GM21825 (cell line): ENCODE measurements around the gene S100PBP.

ENCODE experiments used
- ATAC-seq: cut with Tn5 transposase; IDR thresholded peaks from one replicate; pipeline ENCODE4 v1.9.1; 2021; ENCODE audit warnings: mild to moderate bottlenecking, moderate library complexity; ENCODE audit not compliant: unreplicated experiment

Gene S100PBP

DNA sequence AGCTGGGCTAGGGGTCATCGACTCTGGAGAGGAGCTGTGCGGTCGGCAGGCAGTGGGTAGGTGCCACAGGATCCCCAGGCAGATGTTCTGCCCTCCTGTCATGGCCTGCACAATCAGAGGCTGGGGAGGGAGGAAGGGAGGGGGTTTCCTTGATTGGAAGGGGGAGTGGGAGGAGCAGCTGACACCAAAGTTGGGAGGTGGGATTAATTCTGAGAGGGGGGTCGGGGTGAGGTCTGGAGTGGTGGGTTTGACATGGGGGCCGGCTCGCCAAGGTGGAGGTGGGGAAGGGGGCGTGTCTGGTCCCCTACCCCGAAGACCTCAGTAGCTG is 68.2 kb downstream of the S100PBP start:
- ATAC-seq: no peak

DNA sequence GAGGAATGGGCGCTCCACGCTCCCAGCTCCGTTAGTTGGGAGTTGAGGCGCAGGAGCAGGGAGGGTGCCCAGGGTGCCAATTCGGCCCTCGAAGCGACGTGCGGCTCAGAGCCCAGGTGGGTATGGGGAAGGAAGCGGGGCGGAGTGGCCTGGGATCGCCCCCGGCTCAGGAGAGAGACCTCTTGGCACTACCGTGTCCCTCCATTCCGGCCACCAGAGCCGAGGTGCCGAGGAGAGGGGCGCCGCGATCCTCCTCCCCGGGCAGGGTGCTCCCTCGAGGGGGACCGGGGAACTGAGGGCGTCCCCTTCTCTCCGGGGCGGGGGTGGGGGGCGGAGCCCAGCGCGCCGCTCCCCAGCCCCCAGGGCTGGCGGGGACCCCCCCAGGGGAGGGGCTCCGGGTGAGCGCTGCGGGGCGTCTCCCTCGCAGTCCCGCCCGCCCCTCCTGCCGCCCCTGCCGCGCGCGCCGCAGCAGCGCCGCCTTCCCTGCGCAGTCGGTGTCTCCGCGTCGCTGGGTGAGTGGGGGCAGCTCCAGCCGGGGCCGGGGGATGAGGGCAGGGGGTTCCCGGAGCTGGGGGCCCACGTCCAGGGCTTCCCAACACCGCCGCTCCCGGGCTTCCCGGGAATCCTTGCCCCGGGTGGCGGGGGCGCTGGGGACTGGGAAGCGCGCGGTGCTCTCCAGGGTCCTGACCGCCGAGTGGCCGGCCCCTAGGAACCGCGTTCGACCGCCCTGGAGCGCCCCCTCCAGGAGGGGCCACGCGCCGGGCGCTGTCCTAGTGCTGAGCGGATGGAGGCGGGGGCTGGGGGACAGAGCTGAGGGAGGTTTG is 68.8 kb downstream of the S100PBP start, which contains the start of gene HPCA:
HPCA (plus strand) TSS at position 488 of the 824 bp plus-strand sequence. CDS start 2,408 bp downstream, outside the sequence.
- ATAC-seq: no peak

DNA sequence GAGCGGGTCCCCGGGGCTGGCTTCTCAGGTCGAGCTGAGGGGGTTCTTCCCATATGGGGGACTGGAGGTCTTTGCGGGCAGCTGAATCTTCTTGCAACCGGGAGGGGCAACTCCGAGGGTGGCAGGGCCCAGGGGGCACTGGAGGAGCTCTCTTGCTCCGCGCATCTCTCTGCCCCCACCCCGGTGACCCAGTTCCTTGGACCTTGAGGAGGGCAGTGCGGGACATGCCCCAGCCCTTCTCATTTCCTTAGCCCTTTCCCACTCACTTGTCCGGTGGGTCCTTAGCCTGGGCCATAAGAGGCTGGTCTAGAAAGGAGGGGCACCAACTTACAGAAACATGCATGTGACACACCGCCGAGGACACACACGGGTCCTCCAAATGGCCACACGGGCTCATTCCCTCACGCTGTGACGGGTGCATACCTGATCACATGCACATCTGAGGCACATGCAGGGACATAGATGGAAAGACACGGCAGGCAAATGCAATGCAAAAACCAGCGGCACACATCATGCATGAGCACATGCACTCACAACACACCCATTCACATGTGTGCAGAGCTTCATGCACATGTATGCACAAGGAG is 69.5 kb downstream of the S100PBP start:
- ATAC-seq: no peak

DNA sequence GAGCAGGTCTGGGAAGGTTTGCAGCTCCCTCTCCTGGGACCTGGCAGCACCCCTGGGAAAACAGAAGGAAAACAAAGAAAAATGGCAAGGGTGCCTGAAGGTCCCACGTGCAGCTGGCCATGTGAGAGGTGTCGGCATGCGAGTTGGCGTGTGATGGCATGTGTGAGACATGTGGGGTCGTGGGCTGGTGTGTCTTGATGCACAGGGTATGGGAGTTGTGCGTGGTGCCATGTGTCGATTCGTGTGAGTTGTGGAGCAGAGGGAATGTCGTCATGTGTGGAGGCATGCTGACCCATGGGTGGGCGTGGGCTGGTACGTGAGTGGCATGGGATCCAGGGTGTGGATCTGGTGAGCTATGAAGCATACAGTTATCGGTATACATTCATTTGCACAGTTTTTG is 70.2 kb downstream of the S100PBP start:
- no peak for ATAC-seq

DNA sequence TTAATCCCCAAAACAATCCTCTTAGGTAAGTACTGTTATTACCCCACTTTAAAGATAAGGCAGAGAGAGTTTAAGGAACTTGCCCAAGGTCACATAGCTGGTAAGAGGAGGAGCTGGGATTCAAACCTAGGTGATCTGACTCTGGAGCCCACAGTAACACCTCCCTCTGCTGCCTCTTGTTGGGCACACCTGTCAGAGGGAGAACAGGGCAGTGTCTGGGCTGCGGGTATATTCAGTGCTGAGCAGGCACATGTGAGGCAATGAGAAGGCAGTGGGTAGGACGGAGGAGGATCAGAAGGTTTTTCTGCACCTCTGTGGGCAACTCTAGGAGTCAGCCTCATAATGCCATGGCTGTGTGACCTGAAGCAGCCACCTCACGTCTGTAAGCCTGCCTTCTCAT is 70.7 kb downstream of the S100PBP start:
- ATAC-seq: no peak

DNA sequence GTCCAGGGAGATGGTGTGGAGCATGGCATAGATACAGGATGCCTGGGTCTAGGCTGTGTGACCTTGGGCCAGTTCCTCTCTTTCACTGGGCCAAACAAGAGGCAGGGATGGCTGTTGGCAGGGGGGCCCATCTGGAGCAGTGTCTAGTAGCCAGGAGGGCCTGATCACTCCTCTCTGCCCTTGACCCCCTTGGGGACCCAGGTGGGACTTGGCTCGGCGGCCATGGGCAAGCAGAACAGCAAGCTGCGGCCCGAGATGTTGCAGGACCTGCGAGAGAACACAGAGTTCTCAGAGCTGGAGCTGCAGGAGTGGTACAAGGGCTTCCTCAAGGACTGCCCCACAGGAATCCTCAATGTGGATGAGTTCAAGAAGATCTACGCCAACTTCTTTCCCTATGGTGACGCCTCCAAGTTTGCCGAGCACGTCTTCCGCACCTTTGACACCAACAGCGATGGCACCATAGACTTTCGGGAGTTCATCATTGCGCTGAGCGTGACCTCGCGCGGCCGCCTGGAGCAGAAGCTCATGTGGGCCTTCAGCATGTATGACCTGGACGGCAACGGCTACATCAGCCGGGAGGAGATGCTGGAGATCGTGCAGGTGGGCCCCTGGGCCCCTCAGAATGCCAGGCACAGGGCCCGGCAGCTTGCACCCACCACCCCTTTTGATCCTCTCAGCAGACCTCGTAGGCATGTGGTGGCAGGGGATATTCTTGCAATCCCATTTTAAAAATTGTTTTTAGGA is 71.4 kb downstream of the S100PBP start:
- no peak for ATAC-seq

DNA sequence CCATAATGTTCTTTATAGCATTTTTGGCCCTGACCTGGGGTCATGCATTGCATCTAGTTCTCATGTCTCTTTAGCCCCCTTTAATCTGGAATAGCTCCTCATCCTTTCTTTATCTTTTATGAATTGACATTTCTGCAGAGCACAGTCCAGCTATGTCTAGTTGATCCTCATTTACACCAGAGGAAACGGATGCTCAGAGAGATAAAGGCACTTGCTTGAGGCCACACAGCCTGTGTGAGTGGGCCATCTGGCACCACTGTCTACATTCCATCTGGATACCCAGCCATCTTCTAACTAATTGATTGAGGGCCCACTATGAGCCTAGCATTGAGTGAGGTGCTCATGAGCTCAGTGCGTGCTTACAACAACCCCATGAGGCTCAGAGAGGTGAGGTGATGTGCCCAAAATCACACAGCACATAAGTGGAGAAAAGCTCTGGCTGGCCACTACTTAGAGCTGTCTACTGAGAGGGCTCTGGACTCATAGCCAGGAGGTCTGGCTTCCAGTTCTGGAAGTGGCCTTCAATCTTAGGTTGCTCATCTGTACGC is 72.4 kb downstream of the S100PBP start:
- ATAC-seq: no peak

DNA sequence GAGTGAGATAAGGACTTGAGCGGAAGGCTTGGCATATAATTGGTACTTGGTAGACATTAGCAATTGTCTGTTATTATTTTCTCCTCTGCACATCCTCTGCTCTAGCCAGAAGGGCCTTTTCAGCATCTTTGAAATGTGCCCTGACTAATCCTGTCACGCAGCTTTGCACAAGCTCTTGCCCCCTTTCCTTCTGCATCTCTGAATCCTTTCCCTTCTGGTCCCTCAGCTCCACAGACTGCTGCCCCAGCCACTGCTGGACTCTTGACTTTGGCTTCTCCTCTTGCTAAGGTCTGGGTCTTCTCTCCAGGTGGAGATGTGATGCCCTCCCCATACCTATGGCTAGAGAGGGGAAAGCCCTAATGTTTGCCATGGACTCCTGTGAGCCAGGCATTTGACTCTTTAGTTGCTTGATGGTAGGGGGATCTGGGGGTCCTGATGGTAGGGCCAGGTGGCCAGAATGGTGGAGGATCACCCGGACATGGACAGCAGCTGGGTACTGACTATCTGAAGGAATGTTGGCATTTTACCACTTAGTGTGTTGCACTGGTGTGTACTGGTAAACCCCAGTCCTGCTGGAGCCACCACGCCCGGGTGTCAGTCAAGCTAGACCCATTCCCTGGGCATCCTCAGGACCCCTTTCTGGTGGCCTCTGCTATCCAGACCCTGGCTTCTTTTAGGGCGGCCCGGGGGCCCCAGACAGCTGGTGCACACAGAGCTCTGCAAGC is 73.2 kb downstream of the S100PBP start:
- no peak for ATAC-seq

DNA sequence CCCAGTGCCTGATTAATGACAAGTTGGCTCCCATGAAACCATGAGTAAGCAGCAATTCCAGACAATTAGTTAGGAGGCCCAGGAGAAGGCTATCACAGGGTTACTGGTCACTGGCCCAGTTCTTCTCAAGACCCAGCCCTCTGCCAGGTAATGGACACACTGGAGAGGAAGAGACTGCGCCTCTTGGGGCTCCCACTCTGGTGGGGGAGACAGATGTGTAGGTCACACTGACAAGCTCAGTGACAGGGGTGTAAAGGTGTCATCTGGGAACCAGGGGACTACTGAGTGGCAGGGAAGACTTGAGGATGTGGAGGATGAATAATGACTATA is 73.8 kb downstream of the S100PBP start:
- no peak for ATAC-seq

DNA sequence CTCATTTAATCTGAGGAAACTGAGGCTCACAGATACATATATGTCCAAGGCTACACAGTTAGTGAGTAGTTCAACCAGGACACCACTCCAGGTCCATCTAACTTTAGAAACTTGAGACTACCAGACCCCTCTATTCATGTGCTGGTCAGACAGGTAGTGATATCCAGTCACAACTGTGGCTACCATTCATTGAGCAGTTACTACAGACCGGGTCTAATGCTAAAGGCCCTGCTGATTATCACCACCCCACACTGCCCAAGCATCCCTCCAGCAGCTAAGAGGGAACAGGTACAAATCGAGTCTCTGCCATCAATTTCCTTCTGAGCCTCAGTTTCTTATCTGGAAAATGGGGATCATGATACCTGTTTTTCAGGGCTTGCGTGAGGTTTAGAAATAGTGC is 74.2 kb downstream of the S100PBP start:
- ATAC-seq: no peak

DNA sequence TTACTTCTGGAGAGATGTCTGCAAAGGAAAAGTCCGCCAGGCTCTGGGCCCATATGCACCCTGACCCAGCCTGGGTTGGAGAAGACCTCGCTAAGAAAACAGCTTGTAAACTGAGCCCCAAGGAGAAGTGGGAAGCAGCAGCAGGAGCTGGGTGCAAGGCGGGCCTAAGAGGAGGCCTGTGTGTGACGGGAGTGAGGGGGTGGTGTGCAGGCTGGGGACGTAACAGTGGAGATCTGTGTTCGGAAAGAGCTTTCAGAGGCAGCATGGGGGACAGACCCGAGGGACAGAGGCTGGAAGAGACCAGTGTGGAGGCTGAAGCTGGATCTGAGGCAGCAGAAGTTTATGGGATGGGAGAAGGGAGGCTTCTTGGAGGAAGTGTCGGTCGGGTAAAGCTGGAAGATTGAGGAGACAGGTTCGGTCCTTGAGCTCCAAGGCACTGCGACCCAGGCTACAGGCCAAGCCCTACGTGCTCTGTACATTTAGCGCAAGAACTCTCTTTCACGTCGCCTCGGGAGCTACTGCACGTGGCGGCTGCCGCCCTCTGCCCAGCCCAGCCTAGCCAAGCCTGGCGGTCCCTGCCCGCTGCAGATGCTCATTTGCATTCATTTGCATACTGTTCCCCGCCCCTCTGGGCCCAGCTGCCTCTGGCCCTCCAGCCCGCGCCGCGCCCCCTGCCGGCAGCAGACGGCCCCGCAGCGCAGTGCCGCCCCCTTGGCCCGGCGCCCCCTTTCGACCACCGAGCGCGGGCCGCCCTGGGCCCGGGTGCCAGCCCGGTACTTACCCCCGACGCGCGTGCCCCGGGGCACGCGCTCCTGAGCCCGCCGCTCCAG is 75.1 kb downstream of the S100PBP start:
- ATAC-seq: no peak

DNA sequence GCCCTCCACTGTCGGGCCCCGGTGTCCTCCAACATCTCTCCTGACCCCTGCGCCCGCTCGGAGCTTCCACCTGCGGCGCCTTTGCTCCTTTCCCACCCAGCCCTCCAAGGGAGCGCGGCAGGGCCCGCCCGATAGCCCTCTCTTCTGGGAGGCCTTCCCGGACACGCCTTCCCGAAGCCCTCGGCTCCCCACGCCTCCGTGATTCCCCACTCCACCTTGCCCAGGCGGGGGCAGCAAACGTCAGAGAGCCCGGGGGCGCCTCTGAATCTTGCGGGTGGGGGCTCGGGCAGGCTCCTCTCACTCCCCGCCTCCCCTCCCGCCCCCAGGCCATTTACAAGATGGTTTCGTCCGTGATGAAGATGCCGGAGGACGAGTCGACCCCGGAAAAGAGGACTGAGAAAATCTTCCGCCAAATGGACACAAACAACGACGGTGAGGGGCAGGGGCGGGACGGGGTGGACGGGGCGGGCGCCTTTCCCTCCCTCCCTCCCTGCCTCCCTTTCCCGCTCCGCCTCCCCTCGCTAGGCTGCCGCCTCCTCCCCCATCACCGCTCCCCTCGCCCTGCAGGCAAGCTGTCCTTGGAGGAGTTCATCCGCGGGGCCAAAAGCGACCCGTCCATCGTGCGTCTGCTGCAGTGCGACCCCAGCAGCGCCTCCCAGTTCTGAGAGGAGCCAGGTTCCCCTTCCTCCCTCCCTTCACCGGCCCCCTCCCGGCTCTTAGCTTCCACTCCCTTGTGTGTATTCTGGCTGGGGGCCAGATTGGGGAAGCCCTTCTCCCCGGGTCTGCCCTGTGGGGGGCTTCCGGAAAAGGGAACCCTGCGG is 76.0 kb downstream of the S100PBP start:
- no peak for ATAC-seq

DNA sequence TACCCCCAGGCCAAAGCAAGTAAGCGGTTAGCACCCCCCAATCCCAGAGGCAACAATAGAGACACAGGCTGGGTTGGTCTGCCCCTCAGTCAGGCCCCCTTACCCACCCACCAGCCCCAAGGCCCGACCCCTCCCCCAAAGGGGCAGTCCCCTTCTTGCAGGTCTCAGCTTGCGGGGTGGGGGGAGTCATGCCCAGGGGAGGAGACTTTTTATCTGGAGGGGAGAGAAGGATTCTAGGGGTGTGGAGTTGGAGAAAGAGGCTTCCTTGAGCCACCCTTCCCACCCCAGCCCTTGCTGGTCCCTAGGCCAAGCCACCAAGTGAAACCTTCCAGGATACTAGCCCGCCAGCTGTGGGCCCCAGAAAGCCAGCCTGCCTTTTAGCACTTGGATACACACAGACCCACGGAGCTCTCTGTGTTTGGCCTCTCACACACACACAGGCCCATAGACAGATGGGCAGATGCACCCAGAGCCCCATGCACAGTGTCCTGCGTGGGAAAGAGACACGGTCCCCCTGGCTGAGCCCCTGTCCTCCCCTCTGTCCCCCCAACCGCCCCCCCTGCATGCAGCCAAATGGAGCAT is 76.7 kb downstream of the S100PBP start:
- ATAC-seq: no peak

DNA sequence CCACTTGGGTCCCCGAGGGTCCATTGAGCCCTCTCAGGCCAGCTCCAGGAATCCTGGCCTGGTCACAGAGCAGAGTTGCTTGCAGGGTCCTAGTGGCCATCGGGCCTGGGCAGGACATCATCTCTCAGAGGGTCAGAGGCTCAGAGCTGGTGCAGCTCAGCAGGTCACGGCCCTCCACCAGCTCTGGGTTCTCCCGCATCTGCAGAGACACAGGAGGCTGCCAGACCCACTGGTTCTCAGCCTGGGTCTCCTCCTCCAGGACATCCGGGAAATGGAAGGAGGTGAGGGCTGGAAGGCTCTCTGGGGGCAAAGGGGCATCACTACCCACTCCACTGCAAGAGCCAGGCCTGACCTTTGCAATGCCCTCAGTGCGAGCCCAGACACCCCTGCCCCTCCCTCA is 77.2 kb downstream of the S100PBP start:
- ATAC-seq: no peak

DNA sequence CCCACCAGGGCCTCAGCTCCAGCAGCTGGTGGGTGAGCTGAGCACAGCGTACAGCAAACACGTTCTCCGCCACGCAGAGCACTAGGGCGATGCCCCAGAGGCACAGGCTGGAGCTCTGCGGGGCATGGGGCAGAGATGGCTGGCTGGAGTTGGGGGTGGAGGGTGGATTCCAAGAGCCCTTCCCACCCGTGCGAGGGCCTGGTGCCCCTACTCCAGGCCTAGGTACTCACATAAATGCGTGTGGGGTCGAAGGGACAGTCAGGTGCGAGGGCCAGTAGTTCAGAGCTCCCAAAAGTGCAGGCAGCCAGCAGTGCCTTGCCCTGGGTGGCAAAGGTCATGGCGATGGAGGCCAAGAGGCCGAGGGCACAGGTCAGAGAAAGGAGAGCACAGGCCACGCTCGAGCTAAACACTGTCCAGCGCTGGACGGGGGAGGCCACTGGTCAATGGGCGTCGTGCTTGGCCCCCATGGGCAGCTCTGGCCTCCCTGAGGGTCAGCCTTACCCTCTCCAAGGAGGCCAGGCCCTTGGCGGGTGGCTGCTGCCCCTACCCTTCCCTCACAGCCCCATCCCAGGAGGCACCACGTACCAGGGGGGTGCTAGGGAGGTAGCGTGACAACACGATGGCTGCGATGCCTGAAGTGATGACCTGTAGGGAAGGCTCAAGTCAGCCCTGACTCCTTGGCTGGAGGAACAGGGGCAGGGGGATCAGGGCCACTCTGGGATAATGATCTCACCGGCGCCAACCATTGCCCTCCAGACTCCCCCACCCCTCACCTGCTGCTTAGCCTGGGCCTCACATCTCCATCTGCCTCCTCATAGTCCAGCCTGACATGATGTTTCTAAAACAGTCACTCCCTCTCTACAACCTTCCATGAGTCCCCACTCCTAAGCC is 78.1 kb downstream of the S100PBP start:
- no peak for ATAC-seq

DNA sequence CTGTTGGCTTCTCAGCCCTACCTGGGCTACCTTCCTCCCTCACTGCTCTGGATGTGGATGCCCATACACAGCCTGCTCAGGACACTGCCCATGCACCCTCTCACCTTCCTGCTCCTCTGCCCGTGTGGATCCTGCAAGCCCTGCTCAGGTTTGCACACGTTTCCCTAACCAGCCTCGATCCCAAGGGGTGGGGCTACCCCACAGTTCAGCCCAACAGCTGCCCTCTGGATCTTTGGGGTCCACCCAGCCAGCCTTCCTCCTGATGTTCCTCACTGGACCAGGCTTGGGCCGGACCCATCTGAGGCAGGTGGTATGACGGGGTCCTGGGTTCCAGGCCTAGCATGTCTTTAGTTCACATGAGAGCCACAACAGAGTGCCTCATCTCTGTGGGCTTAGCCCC is 79.0 kb downstream of the S100PBP start:
- ATAC-seq: no peak

DNA sequence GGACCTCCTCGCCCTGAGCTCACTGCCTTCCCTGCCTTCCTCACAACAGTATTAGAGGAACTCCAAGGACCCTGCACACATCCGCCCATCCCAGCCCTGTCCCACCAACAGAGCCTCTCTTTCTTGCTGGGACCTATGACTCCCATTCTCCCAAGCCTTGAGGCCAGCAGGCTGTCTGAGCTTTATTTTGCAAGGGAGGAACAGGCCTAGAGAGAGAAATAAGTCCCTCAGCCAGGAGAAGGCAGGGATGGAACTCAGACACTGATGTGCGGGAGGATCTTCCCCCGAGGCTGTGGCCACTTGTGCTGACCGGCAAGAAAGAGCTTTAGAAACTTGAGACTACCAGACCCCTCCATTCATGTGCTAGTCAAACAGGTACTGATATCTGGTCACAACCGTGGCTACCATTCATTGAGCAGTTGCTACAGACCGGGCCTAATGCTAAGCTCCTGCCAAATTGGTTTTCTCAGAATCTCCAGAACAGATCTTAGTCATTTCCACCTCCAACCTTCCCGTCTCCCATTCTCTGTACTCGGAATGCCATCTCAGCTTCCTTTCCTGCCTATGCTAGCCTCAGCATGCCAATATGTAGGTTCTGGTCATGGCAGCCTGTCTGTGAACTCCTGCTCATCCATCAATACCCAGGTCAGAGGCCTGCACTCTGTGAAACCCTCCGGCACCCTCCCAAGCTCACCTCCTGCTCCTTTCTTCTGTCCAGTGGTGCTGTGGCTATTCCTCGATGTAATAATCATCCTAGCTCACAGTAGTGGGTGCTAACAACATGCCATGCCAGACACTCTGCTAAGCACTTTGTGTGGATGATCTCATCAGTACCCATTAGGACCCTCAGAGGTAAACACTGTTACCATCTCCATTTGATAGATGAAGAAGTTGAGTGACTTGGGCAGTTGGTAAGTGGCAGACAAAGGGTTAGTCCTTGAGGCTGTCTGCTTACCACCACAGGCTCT is 79.9 kb downstream of the S100PBP start:
- no peak for ATAC-seq
